ENCODE results near the gene ALKBH5.

Gene ALKBH5

GRCh38 chr17:18173740-18174139 is 9.9 kb upstream of the ALKBH5 start:
- Mint-ChIP-seq H3K4me3 (no peak overlapping the region), H3K27me3 (no peaks in the 10 kb centered on the region), H3K4me1 (no peaks in the 10 kb centered on the region), H3K36me3 (no peaks in the 10 kb centered on the region), H3K27ac (no peak overlapping the region), H3K9me3 (no peaks in the 10 kb centered on the region)

- no peaks in the 10 kb centered on the region for H3K27me3 Mint-ChIP-seq
- H3K4me3 Mint-ChIP-seq = no peak overlapping the region
- no peaks in the 10 kb centered on the region for H3K36me3 Mint-ChIP-seq
- H3K27ac Mint-ChIP-seq = no peak overlapping the region
- H3K4me1 Mint-ChIP-seq = peaks cover 1% of the 10 kb centered on the region
- H3K9me3 Mint-ChIP-seq = no peaks in the 10 kb centered on the region
Measured at GRCh38 chr17:18176176-18176575, 7.5 kb upstream of the ALKBH5 start.

DNA sequence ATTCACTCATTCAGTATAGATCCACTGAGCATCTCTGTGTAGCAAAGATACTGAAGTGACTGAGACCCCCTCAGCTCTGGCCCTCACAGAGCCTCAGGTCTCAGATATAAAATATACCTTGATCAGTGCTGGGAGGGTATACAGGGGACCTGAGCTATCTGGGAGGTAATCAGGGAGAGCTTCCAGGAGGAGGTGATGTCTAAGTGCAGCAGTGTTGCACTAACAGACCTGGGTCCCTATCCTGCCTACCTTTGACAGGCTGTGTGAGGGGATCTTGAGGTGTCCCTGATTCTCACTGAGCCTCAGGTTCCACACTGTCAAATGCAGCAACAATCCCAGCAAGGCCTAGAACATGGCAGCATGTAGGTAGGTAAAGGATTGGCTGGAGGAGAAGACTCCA is 6.5 kb upstream of the ALKBH5 start:
- H3K4me1 Mint-ChIP-seq = peaks cover 11% of the 10 kb centered on the region
- H3K36me3 Mint-ChIP-seq = no peaks in the 10 kb centered on the region

DNA sequence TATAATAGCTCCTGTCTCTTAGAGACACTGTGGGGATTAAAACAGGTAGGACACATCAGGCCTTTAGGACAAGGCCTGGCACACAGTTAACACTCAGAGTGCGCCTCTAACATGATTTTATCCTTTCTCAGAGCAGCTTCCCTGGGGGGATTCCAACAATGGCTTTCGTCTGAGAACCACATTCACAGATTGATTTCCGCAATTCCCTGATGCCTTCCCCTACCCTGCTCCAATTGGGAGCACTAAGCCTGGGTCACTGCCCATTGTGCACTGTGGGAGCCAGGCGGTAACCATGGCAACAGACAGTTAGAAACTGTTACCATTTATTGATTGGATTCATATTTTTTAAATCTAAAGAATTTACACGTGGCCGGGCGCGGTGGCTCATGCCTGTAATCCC is 5.9 kb upstream of the ALKBH5 start:
- no peaks in the 10 kb centered on the region for H3K27me3 Mint-ChIP-seq
- no peaks in the 10 kb centered on the region for H3K36me3 Mint-ChIP-seq
- H3K27ac Mint-ChIP-seq = no peak overlapping the region
- H3K9me3 Mint-ChIP-seq = no peaks in the 10 kb centered on the region
- H3K4me3 Mint-ChIP-seq = no peak overlapping the region
- H3K4me1 Mint-ChIP-seq = peaks cover 16% of the 10 kb centered on the region

More for the DNA sequence above, 6.5 kb upstream of the ALKBH5 start:
- H3K27me3 Mint-ChIP-seq = no peaks in the 10 kb centered on the region
- no peak overlapping the region for H3K4me3 Mint-ChIP-seq
- H3K9me3 Mint-ChIP-seq = no peaks in the 10 kb centered on the region
- no peak overlapping the region for H3K27ac Mint-ChIP-seq

- H3K27me3 Mint-ChIP-seq = no peaks in the 10 kb centered on the region
- H3K36me3 Mint-ChIP-seq = no peaks in the 10 kb centered on the region
- H3K4me3 Mint-ChIP-seq = no peak overlapping the region
- H3K9me3 Mint-ChIP-seq = no peaks in the 10 kb centered on the region
- H3K4me1 Mint-ChIP-seq = peaks cover 17% of the 10 kb centered on the region
- peak overlapping the region; percentile 78 for H3K27ac Mint-ChIP-seq
Measured at GRCh38 chr17:18179196-18179595, 4.4 kb upstream of the ALKBH5 start.

- H3K27me3 Mint-ChIP-seq = no peaks in the 10 kb centered on the region
- peaks cover 19% of the 10 kb centered on the region for H3K4me1 Mint-ChIP-seq
Measured at GRCh38 chr17:18179804-18180203, 3.8 kb upstream of the ALKBH5 start.

GRCh38 chr17:18181358-18181757 is 2.3 kb upstream of the ALKBH5 start:
- Mint-ChIP-seq H3K4me3 (peak overlapping the region; percentile 99), H3K9me3 (no peaks in the 10 kb centered on the region), H3K4me1 (peaks cover 33% of the 10 kb centered on the region), H3K27ac (peak overlapping the region; percentile 96), H3K36me3 (peaks cover 4% of the 10 kb centered on the region), H3K27me3 (no peaks in the 10 kb centered on the region)

More at GRCh38 chr17:18179804-18180203, 3.8 kb upstream of the ALKBH5 start:
- no peak overlapping the region for H3K4me3 Mint-ChIP-seq
- peak overlapping the region; percentile 78 for H3K27ac Mint-ChIP-seq
- no peaks in the 10 kb centered on the region for H3K9me3 Mint-ChIP-seq
- H3K36me3 Mint-ChIP-seq = peaks cover under 1% of the 10 kb centered on the region

DNA sequence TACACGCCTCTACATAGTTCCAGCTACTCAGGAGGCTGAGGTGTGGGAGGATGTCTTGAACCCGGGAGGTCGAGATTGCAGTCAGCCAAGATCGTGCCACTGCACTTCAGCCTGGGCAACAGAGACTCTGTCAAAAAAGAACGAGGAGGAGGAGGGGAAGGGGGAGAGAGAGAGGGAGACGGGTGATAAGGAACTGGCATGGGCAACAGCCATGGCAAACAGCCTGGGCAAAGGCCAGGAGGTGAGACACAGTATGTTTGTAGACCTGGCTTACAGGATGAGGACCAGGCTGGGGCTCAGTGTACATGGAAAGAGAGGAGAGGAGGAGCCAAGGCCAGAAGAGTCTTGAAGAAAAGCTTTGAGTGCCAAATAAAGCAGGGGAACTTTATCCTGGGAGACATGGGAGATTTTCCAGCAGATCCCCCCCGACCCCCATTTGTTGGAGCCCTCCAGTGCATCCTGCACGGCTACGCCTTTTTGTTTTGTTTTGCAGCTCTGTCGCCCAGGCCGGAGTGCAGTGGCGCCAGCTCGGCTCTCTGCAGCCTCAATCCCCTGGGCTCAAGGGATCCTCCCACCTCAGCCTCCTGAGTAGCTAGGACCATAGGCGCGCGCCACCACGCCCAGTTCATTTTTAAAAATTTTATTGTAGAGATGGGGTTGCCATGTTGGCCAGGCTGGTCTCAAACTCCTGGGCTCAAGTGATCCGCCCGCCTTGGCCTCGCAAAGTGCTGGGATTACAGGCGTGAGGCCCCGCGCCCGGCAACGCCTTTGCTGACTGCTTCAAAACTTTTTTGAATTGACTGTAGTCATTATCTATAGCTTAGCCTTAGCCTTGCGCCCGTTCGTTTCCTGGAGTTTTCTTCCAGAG is 1.3 kb upstream of the ALKBH5 start:
- Mint-ChIP-seq H3K27ac (peak overlapping the region; percentile 98), H3K4me3 (peak overlapping the region; percentile 99), H3K4me1 (peaks cover 42% of the 10 kb centered on the region), H3K27me3 (no peaks in the 10 kb centered on the region), H3K36me3 (peaks cover 4% of the 10 kb centered on the region), H3K9me3 (no peaks in the 10 kb centered on the region)

DNA sequence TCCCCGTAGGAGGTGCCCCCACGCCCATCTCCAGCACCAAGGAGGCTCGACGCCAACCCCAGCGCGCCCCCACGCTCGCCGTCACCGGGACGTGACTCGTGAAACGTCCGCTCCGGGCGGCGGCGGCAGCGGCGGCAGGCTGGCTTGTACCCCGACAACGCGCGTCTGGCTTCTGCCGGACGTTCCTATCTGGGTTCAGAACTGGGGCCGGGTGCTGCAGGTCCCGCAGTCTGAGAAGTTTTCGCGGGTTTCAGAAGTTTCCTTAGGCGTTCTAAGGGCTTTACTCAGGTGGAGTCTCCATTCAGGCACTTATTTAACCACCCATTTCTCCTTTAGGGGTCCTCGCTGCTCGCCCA is 672 bp upstream of the ALKBH5 start:
- Mint-ChIP-seq H3K27ac (peak overlapping the region; percentile 98), H3K4me1 (peaks cover 49% of the 10 kb centered on the region), H3K36me3 (peaks cover 4% of the 10 kb centered on the region), H3K27me3 (no peaks in the 10 kb centered on the region), H3K4me3 (peak overlapping the region; percentile 99), H3K9me3 (no peaks in the 10 kb centered on the region)

- Mint-ChIP-seq H3K27ac (peak overlapping the region; percentile 95), H3K9me3 (no peaks in the 10 kb centered on the region), H3K27me3 (no peaks in the 10 kb centered on the region), H3K4me3 (peak overlapping the region; percentile 99), H3K36me3 (peaks cover 4% of the 10 kb centered on the region), H3K4me1 (peaks cover 58% of the 10 kb centered on the region)
Measured at GRCh38 chr17:18184143-18185031, 759 bp downstream of the ALKBH5 start.

DNA sequence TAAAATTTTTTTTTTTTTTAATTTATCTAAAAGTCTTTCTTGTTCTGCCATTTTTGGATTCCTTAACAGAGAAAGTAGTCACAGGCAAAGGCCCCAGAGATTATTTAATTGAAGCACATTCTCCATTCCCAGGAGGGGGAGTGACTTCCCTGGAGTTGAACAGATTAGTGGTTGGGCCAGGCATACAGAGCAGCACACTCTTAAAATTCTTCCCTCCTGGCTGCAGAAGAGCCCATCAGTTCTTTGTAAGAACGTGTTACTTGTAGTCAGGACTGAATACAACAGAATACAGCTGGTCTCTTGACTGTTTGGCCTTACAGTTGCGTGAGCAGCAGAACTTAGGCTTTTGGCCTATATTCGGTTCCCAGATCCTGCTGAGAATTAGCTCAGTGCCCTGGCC is 1.8 kb downstream of the ALKBH5 start:
- H3K36me3 Mint-ChIP-seq = peaks cover 4% of the 10 kb centered on the region
- H3K9me3 Mint-ChIP-seq = no peaks in the 10 kb centered on the region
- no peaks in the 10 kb centered on the region for H3K27me3 Mint-ChIP-seq
- H3K4me1 Mint-ChIP-seq = peaks cover 68% of the 10 kb centered on the region
- H3K27ac Mint-ChIP-seq = peak overlapping the region; percentile 95
- peak overlapping the region; percentile 99 for H3K4me3 Mint-ChIP-seq

DNA sequence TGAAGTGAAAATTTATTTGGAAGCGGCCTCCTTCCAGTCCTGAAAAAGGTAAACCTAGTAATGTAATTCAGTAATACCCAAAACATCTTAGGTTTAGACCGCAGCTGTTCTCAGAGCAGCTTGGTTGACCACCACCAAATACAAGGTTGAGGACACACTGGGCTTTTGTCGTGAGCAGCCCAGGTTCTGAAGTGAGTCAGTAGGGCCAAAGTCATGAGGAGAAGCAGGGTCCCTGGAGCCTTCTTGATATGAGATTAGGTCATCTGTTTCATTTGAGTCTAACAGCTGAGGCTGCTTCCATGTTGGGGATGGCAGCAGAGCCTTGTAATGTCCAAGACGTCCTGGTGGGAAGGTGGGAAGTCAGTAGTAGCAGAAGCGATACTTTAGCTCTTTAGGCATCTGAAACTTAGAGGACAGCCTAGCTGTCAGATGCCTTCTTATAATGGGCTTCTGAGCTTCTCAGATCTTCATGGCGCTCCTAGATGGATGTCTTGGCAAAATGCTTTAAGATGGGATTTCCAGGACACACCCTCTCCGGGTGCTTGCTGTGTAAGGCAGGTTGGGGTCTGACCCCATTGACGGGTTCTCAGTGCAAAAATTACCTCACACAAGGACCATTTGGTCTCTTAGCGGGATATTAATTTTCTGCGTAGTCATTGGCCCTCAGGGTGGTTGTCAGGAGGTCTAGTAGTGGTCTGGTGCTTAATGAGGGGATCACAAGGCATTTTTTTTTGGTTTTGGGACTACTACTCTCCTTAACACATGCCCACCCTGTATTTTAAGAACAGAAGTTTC is 2.4 kb downstream of the ALKBH5 start:
- H3K36me3 Mint-ChIP-seq = peaks cover 4% of the 10 kb centered on the region
- peak overlapping the region; percentile 95 for H3K27ac Mint-ChIP-seq
- H3K27me3 Mint-ChIP-seq = no peaks in the 10 kb centered on the region
- no peaks in the 10 kb centered on the region for H3K9me3 Mint-ChIP-seq
- H3K4me1 Mint-ChIP-seq = peaks cover 74% of the 10 kb centered on the region
- H3K4me3 Mint-ChIP-seq = peak overlapping the region; percentile 99

GRCh38 chr17:18186627-18186982 is 3.0 kb downstream of the ALKBH5 start:
- H3K27me3 Mint-ChIP-seq = no peaks in the 10 kb centered on the region
- H3K36me3 Mint-ChIP-seq = peaks cover 4% of the 10 kb centered on the region
- H3K4me1 Mint-ChIP-seq = peaks cover 75% of the 10 kb centered on the region
- H3K4me3 Mint-ChIP-seq = peak overlapping the region; percentile 99
- no peaks in the 10 kb centered on the region for H3K9me3 Mint-ChIP-seq
- H3K27ac Mint-ChIP-seq = peak overlapping the region; percentile 95

- Mint-ChIP-seq H3K4me3 (peak overlapping the region; percentile 99), H3K9me3 (no peaks in the 10 kb centered on the region), H3K4me1 (peaks cover 75% of the 10 kb centered on the region), H3K36me3 (peaks cover 4% of the 10 kb centered on the region), H3K27ac (peak overlapping the region; percentile 72), H3K27me3 (no peaks in the 10 kb centered on the region)
Measured at GRCh38 chr17:18187226-18187625, 3.6 kb downstream of the ALKBH5 start.
